GM21576 (cell line): ENCODE results near the gene TAF1B.

Experiments used
- ATAC-seq: cut with Tn5 transposase; IDR thresholded peaks from one replicate; pipeline ENCODE4 v1.9.1; 2021; ENCODE audit warnings: mild to moderate bottlenecking, moderate library complexity; ENCODE audit not compliant: unreplicated experiment

The TAF1B gene

GRCh38 chr2:9961013-9961412 is 117.7 kb downstream of the TAF1B start:
- no peak for ATAC-seq

GRCh38 chr2:9964334-9964980 is 121.2 kb downstream of the TAF1B start:
- ATAC-seq = no peak

- no peak for ATAC-seq
Measured at GRCh38 chr2:9965119-9965822, 122.0 kb downstream of the TAF1B start.

GRCh38 chr2:9966491-9967022 is 123.3 kb downstream of the TAF1B start:
- no peak for ATAC-seq

- no peak for ATAC-seq
Measured at GRCh38 chr2:9967053-9967775, 123.9 kb downstream of the TAF1B start.

GRCh38 chr2:9968553-9969497 is 125.6 kb downstream of the TAF1B start:
- no peak for ATAC-seq

- no peak for ATAC-seq
Measured at GRCh38 chr2:9970200-9971044, 127.1 kb downstream of the TAF1B start.

GRCh38 chr2:9971105-9971818 is 128.0 kb downstream of the TAF1B start:
- no peak for ATAC-seq

GRCh38 chr2:9971890-9972289 is 128.6 kb downstream of the TAF1B start:
- ATAC-seq = no peak

GRCh38 chr2:9972621-9973479 is 129.6 kb downstream of the TAF1B start:
- ATAC-seq = no peak

GRCh38 chr2:9973690-9974089 is 130.4 kb downstream of the TAF1B start:
- ATAC-seq = no peak

- ATAC-seq = no peak
Measured at GRCh38 chr2:9974343-9974742, 131.1 kb downstream of the TAF1B start.

GRCh38 chr2:9975328-9975727 is 132.1 kb downstream of the TAF1B start:
- ATAC-seq = no peak

- no peak for ATAC-seq
Measured at GRCh38 chr2:9975805-9976447, 132.7 kb downstream of the TAF1B start.

- no peak for ATAC-seq
Measured at GRCh38 chr2:9979977-9980376, 136.7 kb downstream of the TAF1B start.

- ATAC-seq = no peak
Measured at GRCh38 chr2:9980520-9980919, 137.2 kb downstream of the TAF1B start.

- ATAC-seq = no peak
Measured at GRCh38 chr2:9981655-9982054, 138.4 kb downstream of the TAF1B start.

- ATAC-seq = no peak
Measured at GRCh38 chr2:9982248-9982647, 139.0 kb downstream of the TAF1B start.
